HEK293 (cell line): Measurements from ENCODE around the gene SESTD1.

Experiments used
- CTCF ChIA-PET: fragments of 350-600 bp; formaldehyde crosslinking; extraction: SDS; loops from one replicate; lab custom pipeline; 2021; ENCODE audit warnings: antibody characterized with exemption; lab: Yijun Ruan, JAX
- POLR2A ChIA-PET: fragments of 300-600 bp; formaldehyde crosslinking; extraction: SDS; loops from one replicate; lab custom pipeline; 2020; ENCODE audit warnings: antibody characterized with exemption, inconsistent platforms; lab: Yijun Ruan, JAX
- H3K27ac ChIP-seq: fragments of 200-500 bp; sonication (Bioruptor generic); 2 replicates; pipeline ENCODE4 v1.5.1; 2014; ENCODE audit warnings: low read depth, low read length, control low read depth, inconsistent platforms; ENCODE audit errors: extremely low read depth
- H3K36me3 ChIP-seq, 2 experiments: fragments of 200-500 bp in 1 of 2; sonication (Bioruptor generic) in 1 of 2; 1 replicate in 1 of 2; 2 replicates in 1 of 2; pipeline ENCODE4 v1.5.1; 2014 to 2017; ENCODE audit warnings: inconsistent platforms in 2 of 2, low read length in 2 of 2; ENCODE audit not compliant: control insufficient read depth in 2 of 2, insufficient read depth in 1 of 2
- H3K4me1 ChIP-seq: fragments of 200-500 bp; sonication (Bioruptor generic); 2 replicates; pipeline ENCODE4 v1.5.1; 2014; ENCODE audit warnings: mild to moderate bottlenecking, low read length, inconsistent platforms; ENCODE audit not compliant: control insufficient read depth, insufficient read depth
- H3K4me3 ChIP-seq: 2 replicates; pipeline ENCODE4 v1.5.1; 2011; ENCODE audit warnings: low read depth, mild to moderate bottlenecking, control low read depth, low read length, moderate library complexity
- H3K9me3 ChIP-seq: fragments of 200-500 bp; sonication (Bioruptor generic); 2 replicates; pipeline ENCODE4 v1.5.1; 2014; ENCODE audit warnings: low read depth, low read length, inconsistent platforms; ENCODE audit not compliant: control insufficient read depth, insufficient read depth
- BCL11B ChIP-seq: fragments of 450-650 bp; formaldehyde crosslinking; IDR thresholded peaks from 2 replicates; pipeline ENCODE4 v1.5.1; 2016; ENCODE audit warnings: low read depth, missing biosample characterization, missing genetic modification characterization
- GLI4 ChIP-seq: fragments of 450-650 bp; formaldehyde crosslinking; IDR thresholded peaks from 2 replicates; pipeline ENCODE4 v1.5.1; 2016; ENCODE audit warnings: missing biosample characterization, missing genetic modification characterization
- KLF7 ChIP-seq: fragments of 450-650 bp; formaldehyde crosslinking; IDR thresholded peaks from 2 replicates; pipeline ENCODE4 v1.5.1; 2016; ENCODE audit warnings: missing biosample characterization, missing genetic modification characterization, borderline replicate concordance
- REPIN1 ChIP-seq: fragments of 450-650 bp; formaldehyde crosslinking; IDR thresholded peaks from 2 replicates; pipeline ENCODE4 v1.5.1; 2017; ENCODE audit warnings: missing biosample characterization, missing genetic modification characterization, low read depth
- TRIM28 ChIP-seq: IDR thresholded peaks from 2 replicates; pipeline ENCODE4 v1.6.1; 2011; ENCODE audit warnings: low read length, control low read depth, borderline replicate concordance
- ZNF148 ChIP-seq: fragments of 450-650 bp; formaldehyde crosslinking; IDR thresholded peaks from 2 replicates; pipeline ENCODE4 v1.5.0; 2017; ENCODE audit warnings: missing biosample characterization, missing genetic modification characterization, borderline replicate concordance
- ZNF16 ChIP-seq: fragments of 450-650 bp; formaldehyde crosslinking; IDR thresholded peaks from 2 replicates; pipeline ENCODE4 v1.5.1; 2016; ENCODE audit warnings: low read depth, missing biosample characterization, missing genetic modification characterization
- ZNF341 ChIP-seq: fragments of 450-650 bp; formaldehyde crosslinking; IDR thresholded peaks from 2 replicates; pipeline ENCODE4; 2016; ENCODE audit warnings: low read depth, missing biosample characterization, missing genetic modification characterization
- ZNF350 ChIP-seq: fragments of 450-650 bp; formaldehyde crosslinking; IDR thresholded peaks from 2 replicates; pipeline ENCODE4 v1.5.0; 2017; ENCODE audit warnings: missing biosample characterization, mild to moderate bottlenecking, missing genetic modification characterization
- ZNF404 ChIP-seq: fragments of 450-650 bp; formaldehyde crosslinking; IDR thresholded peaks from 2 replicates; pipeline ENCODE4 v1.5.1; 2017; ENCODE audit warnings: missing biosample characterization, missing genetic modification characterization
- ZNF433 ChIP-seq: fragments of 450-650 bp; formaldehyde crosslinking; IDR thresholded peaks from 2 replicates; pipeline ENCODE4 v1.5.1; 2016; ENCODE audit warnings: missing biosample characterization, missing genetic modification characterization, low read depth
- ZNF514 ChIP-seq: fragments of 450-650 bp; formaldehyde crosslinking; IDR thresholded peaks from 2 replicates; pipeline ENCODE4 v1.5.1; 2016; ENCODE audit warnings: missing biosample characterization, missing genetic modification characterization
- ZNF645 ChIP-seq: fragments of 450-650 bp; formaldehyde crosslinking; IDR thresholded peaks from 2 replicates; pipeline ENCODE4; 2016; ENCODE audit warnings: missing biosample characterization, missing genetic modification characterization
- ZNF660 ChIP-seq: fragments of 450-650 bp; IDR thresholded peaks from 2 replicates; pipeline ENCODE4 v1.5.1; 2018; ENCODE audit warnings: missing biosample characterization, mild to moderate bottlenecking, missing genetic modification characterization
- ZNF707 ChIP-seq: fragments of 450-650 bp; formaldehyde crosslinking; IDR thresholded peaks from 2 replicates; pipeline ENCODE4 v1.5.1; 2016; ENCODE audit warnings: missing biosample characterization, missing genetic modification characterization
- ZNF830 ChIP-seq: fragments of 450-650 bp; IDR thresholded peaks from 2 replicates; pipeline ENCODE4 v1.5.0; 2018; ENCODE audit warnings: missing biosample characterization, missing genetic modification characterization, low read depth, mild to moderate bottlenecking, moderate library complexity
- TF ChIP-seq, protein P1 (sequence below): fragments of 450-650 bp; formaldehyde crosslinking; IDR thresholded peaks from 2 replicates; pipeline ENCODE4 v1.5.1; 2016; ENCODE audit warnings: missing biosample characterization, missing genetic modification characterization
- TF ChIP-seq, protein P2 (sequence below): fragments of 450-650 bp; formaldehyde crosslinking; IDR thresholded peaks from 2 replicates; pipeline ENCODE4 v1.5.1; 2016; ENCODE audit warnings: missing biosample characterization, missing genetic modification characterization
- TF ChIP-seq, protein P3 (sequence below): fragments of 450-650 bp; formaldehyde crosslinking; IDR thresholded peaks from 2 replicates; pipeline ENCODE4 v1.5.1; 2016; ENCODE audit warnings: missing biosample characterization, missing genetic modification characterization

SESTD1 gene

GRCh38 chr2:179184610-179185009 lies 80.0 kb downstream of the SESTD1 start:
- no peaks in the 10 kb centered on the region for H3K9me3 ChIP-seq
- no peak overlapping the region for H3K27ac ChIP-seq
- ChIA-PET POLR2A (no interaction called here), CTCF (interaction anchor here (0.6 kb wide), 1 partner anchor 97 kb away, joined by 4 read pairs; no protein-coding TSS in a partner anchor)
- H3K36me3 ChIP-seq: peaks cover 0 to 9% of the 10 kb centered on the region in 2 experiments; a peak in 1 of 3 replicates
- H3K4me3 ChIP-seq: no peak overlapping the region
- TF ChIP-seq ZNF707 (tag by site-specific recombination) (no peak), ZNF660 (tag by site-specific recombination) (no peak), GLI4 (tag by site-specific recombination) (no peak)
- no peaks in the 10 kb centered on the region for H3K4me1 ChIP-seq

DNA sequence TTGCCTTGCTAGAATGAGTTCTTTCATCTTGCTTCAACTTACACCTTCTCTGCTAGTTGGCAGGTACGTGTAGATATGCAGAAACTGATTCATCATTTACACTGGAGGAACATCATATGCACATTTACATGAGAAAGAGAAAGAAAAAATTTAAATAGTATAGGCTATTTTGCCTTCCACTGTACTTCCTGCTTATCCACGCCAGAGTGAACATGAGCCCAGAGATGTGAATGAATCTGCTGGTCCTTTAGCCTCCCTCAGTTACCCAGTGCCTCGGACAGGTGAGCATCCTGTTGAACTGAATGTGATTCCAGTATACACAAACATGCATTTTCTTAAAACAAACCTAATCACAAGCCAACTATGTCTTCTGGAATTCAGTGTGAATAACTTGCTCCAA lies 83.6 kb downstream of the SESTD1 start:
- Histone ChIP-seq H3K4me3 (no peak overlapping the region), H3K36me3 (peaks cover 0 to 13% of the 10 kb centered on the region in 2 experiments; a peak in 2 of 3 replicates), H3K27ac (no peak overlapping the region), H3K9me3 (no peaks in the 10 kb centered on the region), H3K4me1 (no peaks in the 10 kb centered on the region; the same call in 1 of the 2 replicates)
- POLR2A ChIA-PET: no interaction called here
- TF ChIP-seq TRIM28 (no peak), ZNF404 (tag by site-specific recombination) (no peak)
- CTCF ChIA-PET: no interaction called here

DNA sequence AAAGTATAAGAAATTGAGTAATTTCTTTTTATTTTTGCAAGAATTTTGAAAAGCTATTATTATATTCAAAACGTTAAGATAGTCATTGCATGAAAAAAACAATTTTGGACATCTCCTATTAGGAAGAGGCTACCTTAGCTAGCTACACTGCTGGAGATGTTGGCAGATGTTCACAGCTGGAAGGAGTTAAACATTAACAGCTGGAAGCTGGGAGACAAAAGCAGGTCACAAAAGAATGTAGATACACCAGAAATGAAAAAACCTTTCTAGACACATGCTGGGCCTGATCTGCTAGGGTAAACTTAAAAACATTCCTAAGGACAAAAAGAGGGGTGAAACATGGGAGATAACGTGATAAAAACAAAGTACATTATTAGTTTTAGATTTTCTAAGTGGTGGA lies 84.4 kb downstream of the SESTD1 start:
- TF ChIP-seq ZNF341 (tag by site-specific recombination): no peak
- TF ChIP-seq KLF7: no peak
- TF ChIP-seq ZNF433 (tag by site-specific recombination): no peak
- TF ChIP-seq, protein P1, sequence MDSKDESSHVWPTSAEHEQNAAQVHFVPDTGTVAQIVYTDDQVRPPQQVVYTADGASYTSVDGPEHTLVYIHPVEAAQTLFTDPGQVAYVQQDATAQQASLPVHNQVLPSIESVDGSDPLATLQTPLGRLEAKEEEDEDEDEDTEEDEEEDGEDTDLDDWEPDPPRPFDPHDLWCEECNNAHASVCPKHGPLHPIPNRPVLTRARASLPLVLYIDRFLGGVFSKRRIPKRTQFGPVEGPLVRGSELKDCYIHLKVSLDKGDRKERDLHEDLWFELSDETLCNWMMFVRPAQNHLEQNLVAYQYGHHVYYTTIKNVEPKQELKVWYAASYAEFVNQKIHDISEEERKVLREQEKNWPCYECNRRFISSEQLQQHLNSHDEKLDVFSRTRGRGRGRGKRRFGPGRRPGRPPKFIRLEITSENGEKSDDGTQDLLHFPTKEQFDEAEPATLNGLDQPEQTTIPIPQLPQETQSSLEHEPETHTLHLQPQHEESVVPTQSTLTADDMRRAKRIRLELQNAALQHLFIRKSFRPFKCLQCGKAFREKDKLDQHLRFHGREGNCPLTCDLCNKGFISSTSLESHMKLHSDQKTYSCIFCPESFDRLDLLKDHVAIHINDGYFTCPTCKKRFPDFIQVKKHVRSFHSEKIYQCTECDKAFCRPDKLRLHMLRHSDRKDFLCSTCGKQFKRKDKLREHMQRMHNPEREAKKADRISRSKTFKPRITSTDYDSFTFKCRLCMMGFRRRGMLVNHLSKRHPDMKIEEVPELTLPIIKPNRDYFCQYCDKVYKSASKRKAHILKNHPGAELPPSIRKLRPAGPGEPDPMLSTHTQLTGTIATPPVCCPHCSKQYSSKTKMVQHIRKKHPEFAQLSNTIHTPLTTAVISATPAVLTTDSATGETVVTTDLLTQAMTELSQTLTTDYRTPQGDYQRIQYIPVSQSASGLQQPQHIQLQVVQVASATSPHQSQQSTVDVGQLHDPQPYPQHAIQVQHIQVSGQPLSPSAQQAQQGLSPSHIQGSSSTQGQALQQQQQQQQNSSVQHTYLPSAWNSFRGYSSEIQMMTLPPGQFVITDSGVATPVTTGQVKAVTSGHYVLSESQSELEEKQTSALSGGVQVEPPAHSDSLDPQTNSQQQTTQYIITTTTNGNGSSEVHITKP: no peak
- no peak for TF ChIP-seq REPIN1 (tag by site-specific recombination)
- no peak for TF ChIP-seq ZNF830
- TF ChIP-seq ZNF645 (tag by site-specific recombination): no peak
- TF ChIP-seq ZNF350 (tag by site-specific recombination): no peak
- TF ChIP-seq, protein P2, sequence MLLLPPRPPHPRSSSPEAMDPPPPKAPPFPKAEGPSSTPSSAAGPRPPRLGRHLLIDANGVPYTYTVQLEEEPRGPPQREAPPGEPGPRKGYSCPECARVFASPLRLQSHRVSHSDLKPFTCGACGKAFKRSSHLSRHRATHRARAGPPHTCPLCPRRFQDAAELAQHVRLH: no peak
- no peak for TF ChIP-seq ZNF16 (tag by site-specific recombination)
- no peak for TF ChIP-seq BCL11B (tag by site-specific recombination)
- no peak for TF ChIP-seq ZNF148 (tag by site-specific recombination)
- no peak for TF ChIP-seq ZNF514 (tag by site-specific recombination)
- TF ChIP-seq, protein P3, sequence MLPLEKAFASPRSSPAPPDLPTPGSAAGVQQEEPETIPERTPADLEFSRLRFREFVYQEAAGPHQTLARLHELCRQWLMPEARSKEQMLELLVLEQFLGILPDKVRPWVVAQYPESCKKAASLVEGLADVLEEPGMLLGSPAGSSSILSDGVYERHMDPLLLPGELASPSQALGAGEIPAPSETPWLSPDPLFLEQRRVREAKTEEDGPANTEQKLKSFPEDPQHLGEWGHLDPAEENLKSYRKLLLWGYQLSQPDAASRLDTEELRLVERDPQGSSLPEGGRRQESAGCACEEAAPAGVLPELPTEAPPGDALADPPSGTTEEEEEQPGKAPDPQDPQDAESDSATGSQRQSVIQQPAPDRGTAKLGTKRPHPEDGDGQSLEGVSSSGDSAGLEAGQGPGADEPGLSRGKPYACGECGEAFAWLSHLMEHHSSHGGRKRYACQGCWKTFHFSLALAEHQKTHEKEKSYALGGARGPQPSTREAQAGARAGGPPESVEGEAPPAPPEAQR (tag by site-specific recombination): no peak
- H3K4me3 ChIP-seq: no peak overlapping the region
- no peak overlapping the region for H3K27ac ChIP-seq
- POLR2A ChIA-PET: no interaction called here
- no peaks in the 10 kb centered on the region for H3K9me3 ChIP-seq
- H3K36me3 ChIP-seq: peaks cover 0 to 20% of the 10 kb centered on the region in 2 experiments; a peak in 2 of 3 replicates
- CTCF ChIA-PET: no interaction called here
- H3K4me1 ChIP-seq: no peaks in the 10 kb centered on the region; the same call in 1 of the 2 replicates
